LNCaP clone FGC (cell line): ENCODE results near the gene DOCK8.

Experiments
- DNase-seq: peaks from one replicate; pipeline ENCODE4 v3.0.0-alpha.2; 2011; ENCODE audit warnings: low read depth
- H3K4me3 ChIP-seq: 2 replicates; pipeline ENCODE4 v1.5.1; 2011; ENCODE audit warnings: mild to moderate bottlenecking, low read depth, low read length, control low read depth
- TF ChIP-seq, protein P1 (sequence below): IDR thresholded peaks from 2 replicates; pipeline ENCODE4 v1.5.1; 2012; ENCODE audit warnings: mild to moderate bottlenecking; ENCODE audit not compliant: control insufficient read depth, insufficient read depth; ENCODE audit errors: extremely low read depth

Gene DOCK8

DNA sequence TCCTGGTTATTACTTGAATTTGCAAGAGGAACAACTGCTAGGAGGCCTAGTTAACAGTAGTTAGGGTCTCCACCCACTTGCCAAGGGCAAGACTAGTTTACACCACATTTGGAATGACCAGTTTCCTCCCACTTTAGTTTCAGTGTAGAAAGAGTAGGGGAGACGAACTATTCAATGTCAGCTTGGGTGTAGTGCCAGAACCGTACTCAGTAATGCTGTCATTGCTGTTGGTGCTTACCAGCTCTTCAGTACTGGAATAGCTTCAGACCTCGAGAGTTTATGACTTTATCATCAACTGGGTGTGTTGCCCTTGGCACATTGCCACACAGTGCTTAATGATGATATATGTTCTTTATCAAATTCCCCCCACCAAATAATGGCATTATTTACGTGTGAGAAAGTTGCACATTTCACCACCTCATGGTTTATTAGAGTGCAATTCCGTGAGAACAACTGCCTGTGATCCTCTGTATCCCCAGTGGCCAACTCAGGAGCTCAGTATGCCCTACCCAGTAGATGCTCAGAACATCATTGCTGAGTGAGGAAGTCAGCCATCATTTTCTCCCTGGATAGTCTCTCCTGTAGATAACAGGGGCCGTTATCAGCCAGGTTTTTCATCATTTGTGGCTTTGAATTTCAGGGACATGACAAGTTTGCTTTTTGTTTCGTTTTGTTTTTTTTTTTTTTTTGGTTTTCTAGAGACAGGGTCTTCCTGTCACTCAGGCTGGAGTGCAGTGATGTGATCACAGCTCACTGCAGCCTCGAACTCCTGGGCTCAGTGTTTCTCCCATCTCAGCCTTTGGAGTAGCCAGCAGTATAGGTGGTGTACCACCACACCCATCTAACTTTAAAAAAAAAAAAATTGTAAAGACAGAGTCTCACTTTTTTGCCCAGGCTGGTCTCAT, 67.3 kb downstream of the DOCK8 start:
- no peak for DNase-seq
- H3K4me3 ChIP-seq: no peak overlapping the region
- TF ChIP-seq, protein P1, sequence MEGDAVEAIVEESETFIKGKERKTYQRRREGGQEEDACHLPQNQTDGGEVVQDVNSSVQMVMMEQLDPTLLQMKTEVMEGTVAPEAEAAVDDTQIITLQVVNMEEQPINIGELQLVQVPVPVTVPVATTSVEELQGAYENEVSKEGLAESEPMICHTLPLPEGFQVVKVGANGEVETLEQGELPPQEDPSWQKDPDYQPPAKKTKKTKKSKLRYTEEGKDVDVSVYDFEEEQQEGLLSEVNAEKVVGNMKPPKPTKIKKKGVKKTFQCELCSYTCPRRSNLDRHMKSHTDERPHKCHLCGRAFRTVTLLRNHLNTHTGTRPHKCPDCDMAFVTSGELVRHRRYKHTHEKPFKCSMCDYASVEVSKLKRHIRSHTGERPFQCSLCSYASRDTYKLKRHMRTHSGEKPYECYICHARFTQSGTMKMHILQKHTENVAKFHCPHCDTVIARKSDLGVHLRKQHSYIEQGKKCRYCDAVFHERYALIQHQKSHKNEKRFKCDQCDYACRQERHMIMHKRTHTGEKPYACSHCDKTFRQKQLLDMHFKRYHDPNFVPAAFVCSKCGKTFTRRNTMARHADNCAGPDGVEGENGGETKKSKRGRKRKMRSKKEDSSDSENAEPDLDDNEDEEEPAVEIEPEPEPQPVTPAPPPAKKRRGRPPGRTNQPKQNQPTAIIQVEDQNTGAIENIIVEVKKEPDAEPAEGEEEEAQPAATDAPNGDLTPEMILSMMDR: no peak

DNA sequence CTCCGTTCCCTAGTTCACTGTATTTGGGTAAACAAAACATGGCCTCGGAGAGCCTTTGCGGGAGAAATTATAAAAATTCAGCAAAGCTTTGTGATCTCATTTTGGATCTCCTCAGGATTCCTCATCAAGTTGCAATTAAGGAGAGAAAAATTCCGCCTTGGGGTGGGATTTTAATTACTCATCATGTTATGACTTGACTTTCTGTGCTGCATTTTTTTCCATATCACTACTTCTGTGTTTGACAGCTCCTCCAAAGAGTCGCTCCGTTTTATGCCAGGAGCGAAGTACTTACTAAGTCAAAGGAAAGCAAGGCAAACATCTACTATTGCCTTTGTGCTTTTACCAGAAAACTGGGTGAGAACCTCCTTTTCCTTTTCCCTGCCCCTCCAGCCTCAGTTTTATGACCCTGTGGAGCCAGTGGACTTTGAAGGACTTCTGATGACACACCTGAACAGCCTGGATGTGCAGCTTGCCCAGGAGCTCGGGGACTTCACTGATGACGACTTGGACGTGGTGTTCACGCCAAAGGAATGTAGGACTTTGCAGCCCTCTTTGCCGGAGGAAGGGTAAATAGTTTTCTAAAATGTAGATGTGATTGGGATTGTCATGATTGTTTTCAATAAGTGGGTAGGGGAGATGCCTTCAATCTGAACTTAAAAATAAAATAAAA, 71.5 kb downstream of the DOCK8 start:
- DNase-seq: no peak
- TF ChIP-seq, protein P1: no peak
- H3K4me3 ChIP-seq: no peak overlapping the region

DNA sequence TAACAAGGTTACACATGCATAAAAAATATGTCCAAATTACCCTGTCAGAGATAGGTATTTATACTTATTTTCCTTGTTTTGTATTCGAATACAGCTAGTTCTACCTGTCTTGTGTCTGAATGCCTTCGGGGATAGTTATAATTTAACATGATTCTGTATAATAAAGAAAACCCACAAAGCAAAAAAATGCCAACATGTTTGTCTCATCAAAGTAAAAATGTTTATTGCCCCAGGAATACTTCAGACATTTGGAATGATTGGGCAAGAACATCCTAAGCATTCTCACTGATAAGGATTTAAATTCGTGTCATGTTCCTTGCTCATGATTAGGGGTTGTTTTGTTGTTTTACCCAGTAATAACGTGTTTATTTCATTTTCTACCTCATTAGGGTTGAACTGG, 74.5 kb downstream of the DOCK8 start:
- no peak for DNase-seq
- TF ChIP-seq, protein P1: no peak
- no peak overlapping the region for H3K4me3 ChIP-seq

DNA sequence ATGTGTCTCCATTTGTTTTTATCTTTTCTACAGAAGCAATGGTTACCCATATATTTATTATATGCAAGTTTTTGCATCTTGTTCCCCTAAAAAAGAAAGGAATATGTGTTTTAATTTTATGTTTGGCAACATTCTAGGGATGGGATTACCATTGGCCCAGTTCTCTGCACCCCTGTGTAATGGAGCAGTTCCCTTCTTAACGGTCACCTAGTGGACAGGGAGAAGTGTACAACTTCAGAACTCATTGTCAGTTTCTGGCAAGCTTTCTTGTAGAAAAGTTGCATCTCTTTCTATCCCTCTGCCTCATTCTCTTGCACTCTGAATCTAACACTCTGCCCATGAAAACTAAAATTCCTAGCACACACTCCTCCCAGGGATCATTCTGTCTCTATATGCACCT, 78.2 kb downstream of the DOCK8 start:
- TF ChIP-seq, protein P1: no peak
- no peak overlapping the region for H3K4me3 ChIP-seq
- no peak for DNase-seq

DNA sequence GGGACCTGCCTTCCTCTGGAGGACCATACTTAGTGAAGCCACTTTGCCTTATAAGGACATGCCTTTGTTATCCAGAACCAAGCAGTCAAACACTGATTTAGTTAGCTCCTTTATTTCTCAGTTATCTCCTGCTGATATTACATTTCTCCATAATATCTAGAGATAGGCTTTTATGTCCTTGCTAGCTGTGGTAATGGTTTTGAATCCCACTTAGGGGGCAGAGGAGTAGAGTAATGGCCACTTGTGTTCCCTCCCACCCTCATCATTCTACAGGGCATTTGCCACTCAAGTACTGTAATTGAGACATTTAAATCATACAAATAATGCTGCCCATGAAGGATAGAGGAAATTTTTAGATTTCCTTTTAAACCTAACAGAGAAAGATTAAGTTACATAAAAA, 80.9 kb downstream of the DOCK8 start:
- TF ChIP-seq, protein P1: no peak
- DNase-seq: no peak
- no peak overlapping the region for H3K4me3 ChIP-seq

DNA sequence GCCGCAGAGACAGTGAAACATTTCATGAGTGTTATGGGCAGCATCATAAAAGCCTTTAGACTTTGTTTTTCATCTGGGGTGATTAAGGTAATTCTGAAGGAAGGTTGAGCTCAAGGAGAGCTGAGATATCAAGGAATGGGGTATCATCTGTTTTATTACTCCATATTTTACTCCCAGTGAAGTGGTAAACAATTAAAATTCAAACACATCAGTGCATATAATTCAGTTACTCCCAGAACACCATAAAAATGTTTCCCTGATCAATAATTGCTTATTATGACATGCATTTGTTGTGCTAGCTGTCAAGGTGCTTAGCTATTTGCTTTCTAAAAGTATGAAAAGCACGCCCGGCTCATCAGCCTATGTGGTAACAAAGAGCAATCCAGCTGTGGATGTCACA, 81.7 kb downstream of the DOCK8 start:
- TF ChIP-seq, protein P1: no peak
- DNase-seq: no peak
- no peak overlapping the region for H3K4me3 ChIP-seq
